GM21619 (cell line): Measurements from ENCODE around the gene PRKRIP1.
"Not testable (repeated sequence)": the region's sequence is repeated elsewhere in the genome, so short reads cannot be mapped to it uniquely, and the experiment has no call there.

Source experiments
- ATAC-seq: cut with Tn5 transposase; IDR thresholded peaks from one replicate; pipeline ENCODE4 v1.9.1; 2021; ENCODE audit not compliant: unreplicated experiment

PRKRIP1 gene

DNA sequence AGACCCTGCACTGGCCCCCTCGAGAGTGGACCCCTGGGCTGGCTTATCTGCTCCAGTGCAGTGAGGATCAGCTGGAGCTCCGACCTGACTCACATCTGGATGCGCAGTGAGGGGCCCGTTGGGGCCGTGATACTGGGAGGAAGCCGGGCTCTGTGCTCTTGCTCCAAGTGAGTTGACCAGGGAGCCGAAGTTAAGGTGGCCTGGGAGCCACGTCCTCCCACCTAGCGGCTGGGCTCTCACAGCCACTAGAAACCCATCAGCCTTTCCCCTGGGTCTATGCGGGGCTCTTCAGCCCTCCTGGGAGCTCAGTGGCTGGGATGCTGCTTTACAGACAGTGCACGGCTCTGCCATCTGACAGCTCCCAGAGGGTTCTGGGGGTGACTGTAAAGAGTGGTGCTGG, 59.4 kb downstream of the PRKRIP1 start:
- no peak for ATAC-seq

DNA sequence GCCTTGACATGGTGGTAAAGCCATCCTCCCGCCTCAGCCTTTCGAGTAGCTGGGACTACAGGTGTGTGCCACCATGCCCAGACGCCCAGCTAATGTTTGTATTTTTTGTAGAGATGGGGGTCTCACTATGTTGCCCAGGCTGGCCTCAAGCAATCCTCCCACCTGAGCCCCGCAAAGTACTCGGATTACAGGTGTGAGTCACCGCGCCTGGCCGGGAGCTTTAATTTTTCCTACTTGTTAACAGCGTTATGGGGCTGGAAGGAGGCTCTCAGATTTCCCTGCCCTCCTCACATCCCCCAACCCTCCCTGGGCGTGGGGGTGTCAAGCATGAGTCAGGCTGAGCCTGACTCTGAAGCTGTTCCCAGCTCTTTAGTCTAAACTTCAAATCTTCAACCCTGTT, 60.2 kb downstream of the PRKRIP1 start:
- ATAC-seq: no peak

DNA sequence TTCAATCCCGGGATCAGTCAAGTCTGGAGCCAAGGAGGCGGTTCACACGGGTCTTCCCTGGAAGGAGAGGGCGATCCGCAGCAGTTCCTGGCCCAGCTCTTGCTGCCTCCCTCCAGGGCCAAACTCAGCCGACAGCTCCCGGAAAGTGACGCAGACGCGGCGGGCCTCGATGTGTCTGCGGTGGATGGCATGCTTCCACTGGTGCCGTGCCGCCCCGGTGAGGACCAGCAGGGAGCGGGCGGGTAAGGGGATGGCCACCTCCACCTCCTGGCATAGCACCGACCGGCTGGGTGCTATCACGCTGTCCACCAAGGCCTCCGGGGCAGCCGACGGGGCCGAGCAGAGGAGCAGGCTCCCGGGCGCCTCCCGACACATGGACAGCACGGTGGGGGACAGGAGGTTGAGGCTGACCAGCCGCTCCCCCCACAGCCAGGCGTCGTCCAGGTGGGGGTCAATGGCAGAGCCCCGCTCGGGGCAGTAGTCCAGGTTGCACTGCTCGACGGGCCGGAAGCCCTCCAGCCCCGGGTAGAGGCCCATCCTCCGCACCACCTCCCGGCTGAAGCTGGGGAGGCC, 61.3 kb downstream of the PRKRIP1 start:
- ATAC-seq: no peak

DNA sequence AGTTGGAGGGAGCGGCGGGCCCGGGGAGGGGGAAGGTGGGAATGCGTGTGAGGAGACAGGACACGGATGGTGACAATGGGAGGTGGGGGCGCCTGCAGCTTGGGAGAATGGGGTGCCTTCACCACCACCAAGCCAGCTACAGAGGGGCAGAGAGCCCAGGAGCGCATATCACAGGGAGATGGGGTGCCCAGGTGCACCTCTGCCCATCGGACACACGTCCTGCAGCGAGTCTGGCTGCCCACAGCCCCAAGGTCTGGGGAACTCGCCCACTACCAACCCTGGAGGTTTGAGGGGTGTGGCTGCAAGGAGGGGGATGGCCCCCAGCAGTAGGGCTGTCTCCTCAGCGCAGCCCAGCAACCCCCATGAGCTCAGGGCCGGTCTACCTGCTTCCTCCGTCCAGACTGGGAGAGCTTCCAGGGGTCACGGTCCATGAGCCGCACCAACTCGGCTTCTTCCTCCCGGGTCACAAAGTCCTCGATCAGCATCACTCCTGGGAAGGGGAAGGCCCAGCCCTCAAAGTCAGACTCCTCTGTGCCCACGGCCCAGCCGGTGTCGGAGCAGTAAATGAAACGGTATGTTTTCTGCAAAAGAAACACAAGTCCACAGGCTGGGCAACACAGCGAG, 63.2 kb downstream of the PRKRIP1 start:
- ATAC-seq: no peak

DNA sequence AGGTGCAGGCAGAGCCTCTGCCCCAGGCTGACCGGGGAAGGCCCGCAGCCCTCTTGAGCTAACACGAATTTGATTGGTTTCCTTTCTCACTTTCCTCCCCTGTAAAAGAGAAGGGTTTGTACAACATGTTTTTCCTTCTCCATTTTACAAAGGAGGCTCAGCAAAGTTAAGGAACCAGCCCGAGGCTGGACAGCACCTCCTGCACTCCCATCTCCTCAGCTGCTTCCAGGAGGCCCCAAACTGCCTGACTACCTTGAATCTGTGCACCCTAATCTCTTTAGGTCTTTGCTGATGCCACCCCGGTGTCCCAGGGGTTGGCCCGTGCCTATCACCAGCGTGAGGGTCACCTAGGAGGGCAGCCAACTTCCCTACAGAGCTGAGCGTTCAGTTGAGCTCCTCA, 64.3 kb downstream of the PRKRIP1 start:
- ATAC-seq: no peak

GRCh38 chr7:102463841-102464576, 67.8 kb downstream of the PRKRIP1 start:
- ATAC-seq: peak; percentile 2

DNA sequence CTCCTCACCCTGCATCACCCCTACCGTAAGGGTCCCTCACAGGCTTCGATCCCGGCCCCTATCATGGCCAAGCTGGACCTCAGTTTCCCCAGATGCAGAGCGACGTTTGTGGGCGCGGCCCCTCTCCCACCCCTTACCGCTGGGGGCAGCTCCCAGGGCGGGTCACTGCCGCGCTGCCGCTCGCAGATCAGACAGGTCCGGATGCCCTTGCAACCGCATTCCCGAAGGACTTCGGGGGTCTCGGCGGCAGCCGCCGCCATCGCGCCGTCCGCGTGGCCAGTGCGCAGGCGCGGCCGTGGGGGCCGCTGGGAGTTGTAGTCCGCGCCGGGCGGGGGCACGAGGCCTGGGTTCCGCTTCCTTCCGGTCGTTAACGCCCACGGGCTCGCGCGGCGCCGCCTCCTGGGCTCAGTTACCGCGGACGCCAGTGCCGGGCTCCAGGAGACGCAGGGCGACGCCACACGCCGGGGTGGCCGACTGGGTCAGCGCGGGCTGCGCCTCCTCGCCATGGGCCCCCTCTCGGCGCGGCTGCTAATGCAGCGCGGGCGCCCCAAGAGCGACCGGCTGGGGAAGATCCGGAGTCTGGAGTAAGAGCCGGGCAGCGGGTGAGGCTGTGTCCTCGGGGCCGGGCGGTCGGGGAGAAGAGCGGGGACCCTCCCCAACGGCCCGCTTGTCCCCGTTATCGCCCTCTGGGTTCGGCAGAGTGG, 68.6 kb downstream of the PRKRIP1 start, which contains the start of the genes ALKBH4 and LRWD1:
TSS of gene ALKBH4 (minus strand) at position 287 of the 704 bp plus-strand sequence. CDS start at position 260, 27 bp downstream.
TSS of gene LRWD1 (plus strand) at position 408 of the 704 bp plus-strand sequence. CDS start at position 505, 97 bp downstream.
- ATAC-seq: peak; percentile 86

DNA sequence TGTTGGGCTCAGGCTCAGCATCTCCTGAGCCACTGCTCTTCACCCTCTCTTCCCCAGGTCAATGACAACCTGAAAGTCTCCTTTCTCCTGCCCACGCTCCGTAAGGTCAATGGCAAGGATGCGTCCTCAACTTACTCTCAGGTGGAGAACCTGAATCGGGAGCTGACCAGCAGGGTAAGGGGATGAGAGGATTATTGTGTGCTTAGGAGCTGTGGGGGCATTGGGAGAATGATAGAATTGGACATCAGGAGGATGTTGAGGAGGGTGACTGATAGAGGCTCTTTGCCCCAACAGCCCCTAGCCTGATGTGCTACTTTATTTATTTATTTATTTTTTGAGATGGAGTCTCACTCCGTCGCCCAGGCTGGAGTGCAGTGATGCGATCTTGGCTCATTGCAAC, 69.9 kb downstream of the PRKRIP1 start:
- no peak for ATAC-seq

GRCh38 chr7:102467581-102468477, 71.7 kb downstream of the PRKRIP1 start:
- no peak for ATAC-seq

DNA sequence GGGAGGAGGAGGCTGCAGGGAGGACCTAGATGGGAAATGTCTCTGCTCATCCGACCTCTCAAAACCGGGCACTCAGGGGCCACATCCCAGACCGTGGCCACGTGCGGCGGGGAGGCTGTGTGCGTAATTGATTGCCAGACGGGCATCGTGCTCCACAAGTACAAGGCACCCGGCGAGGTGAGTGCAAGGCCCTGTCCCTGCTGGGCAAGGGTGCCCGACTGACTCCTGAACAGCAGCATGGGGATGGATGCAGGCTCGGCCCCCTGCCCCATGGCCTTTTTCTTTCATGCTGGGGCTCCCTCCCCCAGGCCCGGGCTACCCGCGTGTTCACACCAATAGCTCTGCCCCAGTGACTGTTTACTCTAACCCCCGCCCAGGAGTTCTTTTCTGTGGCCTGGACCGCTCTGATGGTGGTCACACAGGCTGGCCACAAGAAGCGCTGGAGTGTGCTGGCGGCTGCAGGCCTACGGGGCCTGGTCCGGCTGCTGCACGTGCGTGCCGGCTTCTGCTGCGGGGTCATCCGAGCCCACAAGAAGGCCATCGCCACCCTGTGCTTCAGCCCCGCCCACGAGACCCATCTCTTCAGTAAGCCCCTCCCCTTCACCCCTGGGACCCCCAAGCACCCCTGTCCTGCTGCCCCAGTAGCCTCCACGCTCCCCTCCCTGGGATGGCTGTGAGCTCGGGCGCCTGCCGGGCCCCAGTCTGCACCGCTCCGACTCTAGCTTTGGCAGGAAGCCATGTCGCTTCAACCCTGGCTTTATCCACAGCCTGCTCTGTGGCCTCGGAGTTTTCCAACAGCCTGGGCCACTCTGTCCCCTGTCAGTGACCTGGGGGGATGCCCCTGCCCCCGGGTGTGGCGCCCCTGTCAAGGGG, 72.6 kb downstream of the PRKRIP1 start:
- ATAC-seq: no peak

GRCh38 chr7:102469351-102469971, 73.3 kb downstream of the PRKRIP1 start:
- no peak for ATAC-seq

GRCh38 chr7:102469972-102470825, 74.0 kb downstream of the PRKRIP1 start:
- no peak for ATAC-seq

GRCh38 chr7:102471791-102472125, 75.6 kb downstream of the PRKRIP1 start:
- no peak for ATAC-seq

GRCh38 chr7:102472126-102473041, 76.2 kb downstream of the PRKRIP1 start:
- ATAC-seq: no peak

DNA sequence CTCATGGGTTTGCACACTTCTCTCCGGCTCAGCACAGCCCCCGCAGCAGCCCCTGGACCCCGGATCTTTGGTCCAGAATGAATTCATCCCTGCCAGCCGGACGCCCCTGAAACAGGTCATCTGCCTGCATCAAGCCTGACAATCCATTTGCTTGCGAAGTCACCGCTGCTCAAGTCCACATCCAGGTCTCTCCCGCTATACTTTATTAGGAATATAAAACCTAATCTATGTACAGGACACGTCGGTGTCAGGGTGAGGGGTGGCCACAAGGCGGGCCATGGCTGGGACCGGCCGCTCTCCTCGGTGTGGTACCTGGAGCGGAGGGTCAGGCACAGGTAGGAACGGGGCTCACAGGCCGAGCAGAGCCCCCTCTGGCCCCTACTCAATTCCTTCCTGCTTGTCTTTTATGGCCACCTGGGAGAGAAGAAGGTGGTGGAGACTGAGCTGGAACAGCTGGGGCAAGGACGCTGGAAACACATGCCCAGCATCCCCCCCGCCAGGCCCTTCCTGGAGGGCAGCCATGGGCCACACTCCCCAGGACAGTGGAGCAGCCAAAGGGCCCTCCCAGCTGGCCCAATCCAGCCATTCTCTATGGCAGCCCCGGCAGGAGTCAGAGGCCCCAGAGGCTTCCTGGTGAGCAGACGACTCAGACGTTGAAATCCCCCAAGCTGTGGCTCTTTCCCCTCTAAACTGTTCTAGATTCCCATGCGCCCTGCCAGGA, 77.3 kb downstream of the PRKRIP1 start:
- ATAC-seq: no peak

GRCh38 chr7:102474116-102474515, 78.0 kb downstream of the PRKRIP1 start:
- ATAC-seq: not testable (repeated sequence)
